SK-N-SH (cell line): ENCODE data around the gene SNCA. TPM values are rescaled to one million over a fixed set of nuclear protein-coding genes. Genes with fewer than 3 reads are reported as not detected.

Experiments used
- CTCF ChIA-PET: fragments of 300-600, 350-600 bp; formaldehyde crosslinking; extraction: SDS; loops from one replicate; lab custom pipeline; 2021; lab: Yijun Ruan, JAX
- POLR2A ChIA-PET: fragments of 350-600 bp; sonication (Branson Sonifier 250); formaldehyde crosslinking; extraction: SDS; loops from one replicate; lab custom pipeline; 2020; ENCODE audit warnings: antibody characterized with exemption, inconsistent platforms; lab: Yijun Ruan, JAX
- DNase-seq: peaks from one replicate; pipeline ENCODE4 v3.0.0; 2012
- H2AFZ ChIP-seq: fragments of 200-600 bp; sonication (generic); 2 replicates; pipeline ENCODE4 v1.8.1; 2016; ENCODE audit warnings: antibody characterized with exemption, mild to moderate bottlenecking, low read depth
- H3F3A ChIP-seq: fragments of 200-600 bp; sonication (generic); replicated peaks from 2 replicates; pipeline ENCODE3; 2016; ENCODE audit warnings: antibody characterized with exemption, mild to moderate bottlenecking; ENCODE audit not compliant: insufficient read depth
- H3K27ac ChIP-seq, 2 experiments: fragments of 200-500 bp in 1 of 2; fragments of 200-600 bp in 1 of 2; sonication (Bioruptor generic) in 1 of 2; sonication (generic), shearing (Covaris generic) in 1 of 2; 2 replicates each; pipeline versions ENCODE4 v1.5.1 to v1.6.1; 2014 to 2016; ENCODE audit warnings: low read depth in 2 of 2, inconsistent platforms in 1 of 2, low read length in 1 of 2, mild to moderate bottlenecking in 1 of 2, mixed read lengths in 1 of 2
- H3K27me3 ChIP-seq: fragments of 200-600 bp; sonication (generic), shearing (Covaris generic); 2 replicates; pipeline ENCODE4 v1.6.1; 2016; ENCODE audit warnings: mixed run types; ENCODE audit not compliant: insufficient read depth
- H3K36me3 ChIP-seq, 2 experiments: fragments of 200-500 bp in 1 of 2; fragments of 200-600 bp in 1 of 2; sonication (Bioruptor generic) in 1 of 2; sonication (generic) in 1 of 2; replicated peaks in 1 of 2; 2 replicates each; pipeline versions ENCODE3 to v1.5.1; 2014 to 2016; ENCODE audit warnings: low read length in 1 of 2, mild to moderate bottlenecking in 1 of 2; ENCODE audit not compliant: insufficient read depth in 2 of 2, control insufficient read depth in 1 of 2
- H3K4me1 ChIP-seq, 2 experiments: fragments of 200-500 bp in 1 of 2; fragments of 200-600 bp in 1 of 2; sonication (Bioruptor generic) in 1 of 2; sonication (generic), shearing (Covaris generic) in 1 of 2; 2 replicates each; pipeline versions ENCODE4 v1.5.1 to v1.6.1; 2014 to 2016; ENCODE audit warnings: low read depth in 1 of 2, low read length in 1 of 2, mixed run types in 1 of 2; ENCODE audit not compliant: insufficient read depth in 2 of 2, control insufficient read depth in 1 of 2
- H3K4me2 ChIP-seq: fragments of 200-600 bp; sonication (generic), shearing (Covaris generic); 2 replicates; pipeline ENCODE4 v1.6.1; 2017; ENCODE audit warnings: mixed run types
- H3K4me3 ChIP-seq, 2 experiments: fragments of 200-500 bp in 1 of 2; fragments of 200-600 bp in 1 of 2; sonication (Bioruptor generic) in 1 of 2; sonication (generic), shearing (Covaris generic) in 1 of 2; 2 replicates each; pipeline versions ENCODE4 v1.5.1 to v1.8.1; 2014 to 2016; ENCODE audit warnings: low read depth in 2 of 2, inconsistent platforms in 1 of 2, low read length in 1 of 2, mild to moderate bottlenecking in 1 of 2, mixed read lengths in 1 of 2, moderate library complexity in 1 of 2
- H3K79me2 ChIP-seq: fragments of 200-600 bp; sonication (generic); 2 replicates; pipeline ENCODE4 v1.8.1; 2017; ENCODE audit warnings: mild to moderate bottlenecking; ENCODE audit not compliant: insufficient read depth
- H3K9ac ChIP-seq: fragments of 200-600 bp; sonication (generic); 2 replicates; pipeline ENCODE4 v1.6.1; 2017; ENCODE audit warnings: mixed run types
- H3K9me2 ChIP-seq: fragments of 200-600 bp; sonication (generic); 2 replicates; pipeline ENCODE4 v1.6.1; 2017; ENCODE audit warnings: mixed run types
- H3K9me3 ChIP-seq: fragments of 200-600 bp; sonication (generic); 2 replicates; pipeline ENCODE4 v1.6.1; 2017; ENCODE audit warnings: mixed run types, mild to moderate bottlenecking, moderate library complexity
- H4K20me1 ChIP-seq: fragments of 200-600 bp; sonication (generic); 2 replicates; pipeline ENCODE4 v1.6.1; 2017; ENCODE audit warnings: mild to moderate bottlenecking, mixed run types; ENCODE audit not compliant: insufficient read depth
- FOXJ3 ChIP-seq: sonication (generic); formaldehyde crosslinking; IDR thresholded peaks from 2 replicates; pipeline ENCODE4 v1.5.1; 2020; ENCODE audit warnings: mild to moderate bottlenecking, missing genetic modification reagents
- FOXM1 ChIP-seq: IDR thresholded peaks from 2 replicates; pipeline ENCODE4 v1.4.0; 2012; ENCODE audit warnings: low read depth, mild to moderate bottlenecking
- GABPA ChIP-seq: IDR thresholded peaks from 2 replicates; pipeline ENCODE4 v1.4.0; 2012; ENCODE audit warnings: low read depth, mild to moderate bottlenecking
- MEF2A ChIP-seq: IDR thresholded peaks from 2 replicates; pipeline ENCODE4 v1.4.0; 2012; ENCODE audit warnings: low read depth, borderline replicate concordance
- REST ChIP-seq: IDR thresholded peaks from 2 replicates; pipeline ENCODE4 v1.6.1; 2012; ENCODE audit warnings: mild to moderate bottlenecking, low read depth, low read length, moderate library complexity
- RFX5 ChIP-seq: IDR thresholded peaks from 2 replicates; pipeline ENCODE4 v1.6.1; 2012; ENCODE audit warnings: mild to moderate bottlenecking, improper control_type of control experiment, low read length
- WGBS: methylation state at CpG from one replicate; pipeline ENCODE4 v1.1.6; 2017; ENCODE audit warnings: low lambda C conversion rate; 5-methylcytosine and 5-hydroxymethylcytosine counted together
- polyA plus RNA-seq, 3 experiments: library from polyadenylated mRNA; depleted of rRNA; stranded (reverse); fragments of >200 nt; gene quantifications; 2 replicates each; pipeline ENCODE4 v1.2.3, GENCODE V29; 2012

SNCA gene
- polyA plus RNA-seq, 1 of the 3 experiments (the other 2 are of a cell fraction): 12.9 TPM

- Histone ChIP-seq H3K27ac (no peak overlapping the region), H3K27me3 (no peaks in the 10 kb centered on the region)
- no peak for TF ChIP-seq FOXM1
- TF ChIP-seq GABPA: no peak
- TF ChIP-seq, all 33 proteins: peak for 0
- H3K9ac ChIP-seq: no peak overlapping the region
- H3K4me1 ChIP-seq: no peaks in the 10 kb centered on the region; a peak in 2 of 4 replicates
- no peak for DNase-seq
- CTCF ChIA-PET: no interaction called here
- H2AFZ ChIP-seq: no peak overlapping the region
- no peaks in the 10 kb centered on the region for H3K79me2 ChIP-seq
- POLR2A ChIA-PET: no interaction called here
- no peak overlapping the region for H3K4me2 ChIP-seq
- H4K20me1 ChIP-seq: no peaks in the 10 kb centered on the region
- H3K9me2 ChIP-seq: no peaks in the 10 kb centered on the region
- H3K36me3 ChIP-seq: no peaks in the 10 kb centered on the region
- 74% methylated on average over 3 of the region's 3 CpGs for WGBS
- H3F3A ChIP-seq: peaks cover 5% of the 10 kb centered on the region
- no peaks in the 10 kb centered on the region for H3K9me3 ChIP-seq
- H3K4me3 ChIP-seq: no peak overlapping the region
These were observed 74.7 kb downstream of the SNCA start for GRCh38 chr4:89762311-89762710.

GRCh38 chr4:89759426-89759825, 77.5 kb downstream of the SNCA start:
- 88% methylated on average over 2 of the region's 2 CpGs for WGBS

More at GRCh38 chr4:89759426-89759825, 77.5 kb downstream of the SNCA start:
- H3F3A ChIP-seq: peaks cover under 1% of the 10 kb centered on the region
- no peak overlapping the region for H3K27ac ChIP-seq
- no peaks in the 10 kb centered on the region for H3K9me3 ChIP-seq
- H3K36me3 ChIP-seq: no peaks in the 10 kb centered on the region
- H3K4me3 ChIP-seq: no peak overlapping the region
- H3K79me2 ChIP-seq: no peaks in the 10 kb centered on the region
- H3K4me2 ChIP-seq: no peak overlapping the region
- H3K4me1 ChIP-seq: no peaks in the 10 kb centered on the region; a peak in 2 of 4 replicates
- no peak for TF ChIP-seq RFX5
- TF ChIP-seq FOXJ3: no peak
- no peak for TF ChIP-seq REST
- no peak for TF ChIP-seq MEF2A
- no peak overlapping the region for H2AFZ ChIP-seq
- ChIA-PET CTCF (interaction anchor here (1.1 kb wide), 1 partner anchor 47 kb away, joined by 3 read pairs; no protein-coding TSS in a partner anchor), POLR2A (no interaction called here)
- H3K9ac ChIP-seq: no peak overlapping the region
- H4K20me1 ChIP-seq: no peaks in the 10 kb centered on the region
- H3K9me2 ChIP-seq: no peaks in the 10 kb centered on the region
- no peaks in the 10 kb centered on the region for H3K27me3 ChIP-seq
- no peak for DNase-seq
